ENCODE data around the gene SLC6A3. TPM values are rescaled to one million over a fixed set of nuclear protein-coding genes. Genes with fewer than 3 reads are reported as not detected.

Gene SLC6A3
- total and polyA plus RNA-seq, 2 donors (not counting 3 experiments of a cell fraction or from before 2014, with no cell fraction given), result not detected

- POLR2A ChIA-PET, result no interaction called here
Observed at GRCh38 chr5:1483064-1483463, 37.8 kb upstream of the SLC6A3 start.

More at GRCh38 chr5:1483064-1483463, 37.8 kb upstream of the SLC6A3 start:
- BruUV-seq (replicated peaks), result no TSS peak
- H3K9ac ChIP-seq (replicated peaks; ENCODE audit: extremely low read depth, insufficient read depth, low read length), result no peak overlapping the region
- FAIRE-seq (no peak), DNase-seq (ENCODE audit: low read depth, low spot score) (no peak)
- H3K36me3 ChIP-seq (ENCODE audit: control insufficient read depth in 2 of 2, extremely low read depth in 1 of 2, insufficient read depth in 2 of 2, low read length in 2 of 2), result peaks cover 9 to 20% of the 10 kb centered on the region in 2 experiments
- no peak overlapping the region for H3K27ac ChIP-seq (ENCODE audit: insufficient read depth, low read depth, low read length)
- no peaks in the 10 kb centered on the region for H3K4me1 ChIP-seq (ENCODE audit: control insufficient read depth, extremely low read depth, insufficient read depth, low read length)
- intact Hi-C loops (cut with micrococcal nuclease) (no loop called here), dilution Hi-C loops (cut with MboI; ENCODE audit: extremely low pct_ligation_motif_present, low sequenced_read_pairs) (no loop called here)
- no peaks in the 10 kb centered on the region for H3K79me2 ChIP-seq (ENCODE audit: control insufficient read depth, insufficient read depth, low read length)
- no peaks in the 10 kb centered on the region for H4K20me1 ChIP-seq (replicated peaks; ENCODE audit: control insufficient read depth, extremely low read depth, insufficient read depth, low read length)
- no peak overlapping the region for H3K4me3 ChIP-seq (replicated peaks in 1 of 3; ENCODE audit: insufficient read depth in 1 of 3, low read depth in 1 of 3, low read length in 3 of 3)
- no peaks in the 10 kb centered on the region for H3K9me3 ChIP-seq (replicated peaks; ENCODE audit: control insufficient read depth, insufficient read depth, low read length)
- H2AFZ ChIP-seq (ENCODE audit: low read depth, low read length), result no peak overlapping the region
- TF ChIP-seq POLR2AphosphoS5 (IDR thresholded peaks at IDR 0.05; ENCODE audit: insufficient read depth, low read depth, low read length), result no peak
- no peak for TF ChIP-seq POLR2A (IDR thresholded peaks at IDR 0.05; ENCODE audit: low read depth, low read length)
- no peak for TF ChIP-seq EZH2 (IDR thresholded peaks at IDR 0.05; ENCODE audit: borderline replicate concordance, low read depth, low read length, severe bottlenecking)
- TF ChIP-seq MAX (IDR thresholded peaks at IDR 0.05; ENCODE audit: insufficient read depth, insufficient read length), result no peak
- TF ChIP-seq GATA2 (IDR thresholded peaks at IDR 0.05; ENCODE audit: insufficient read depth, insufficient read length, low read depth, low read length), result no peak
- no peak for TF ChIP-seq MYC (IDR thresholded peaks at IDR 0.05; ENCODE audit: low read depth, low read length)
- TF ChIP-seq CTCF (IDR thresholded peaks at IDR 0.05; ENCODE audit: extremely low read depth in 1 of 2, insufficient read depth in 1 of 2, low read depth in 1 of 2, low read length in 2 of 2), result no peak
- TF ChIP-seq FOS (IDR thresholded peaks at IDR 0.05; ENCODE audit: borderline replicate concordance, insufficient read depth, low read length), result no peak
- no peak for TF ChIP-seq JUN (IDR thresholded peaks at IDR 0.05; ENCODE audit: borderline replicate concordance, insufficient read depth, insufficient read length, low read depth)
- no peaks in the 10 kb centered on the region for H3K27me3 ChIP-seq (ENCODE audit: control insufficient read depth in 2 of 2, insufficient read depth in 2 of 2, low read length in 2 of 2)
- CTCF ChIA-PET, result no interaction called here
- H3K4me2 ChIP-seq (ENCODE audit: insufficient read depth, low read length), result no peak overlapping the region
- H3K9me1 ChIP-seq (replicated peaks; ENCODE audit: control insufficient read depth, extremely low read depth, insufficient read depth, low read length), result no peaks in the 10 kb centered on the region
